Measurements from ENCODE around the gene HPS6. TPM values are rescaled to one million over a fixed set of nuclear protein-coding genes. Genes with fewer than 3 reads are reported as not detected.
A peak's percentile ranks its signal among the peaks of the same experiment; 100 is the strongest.

Gene HPS6
- total RNA-seq, 1 donor from 2014 or later = 25.4 TPM

DNA sequence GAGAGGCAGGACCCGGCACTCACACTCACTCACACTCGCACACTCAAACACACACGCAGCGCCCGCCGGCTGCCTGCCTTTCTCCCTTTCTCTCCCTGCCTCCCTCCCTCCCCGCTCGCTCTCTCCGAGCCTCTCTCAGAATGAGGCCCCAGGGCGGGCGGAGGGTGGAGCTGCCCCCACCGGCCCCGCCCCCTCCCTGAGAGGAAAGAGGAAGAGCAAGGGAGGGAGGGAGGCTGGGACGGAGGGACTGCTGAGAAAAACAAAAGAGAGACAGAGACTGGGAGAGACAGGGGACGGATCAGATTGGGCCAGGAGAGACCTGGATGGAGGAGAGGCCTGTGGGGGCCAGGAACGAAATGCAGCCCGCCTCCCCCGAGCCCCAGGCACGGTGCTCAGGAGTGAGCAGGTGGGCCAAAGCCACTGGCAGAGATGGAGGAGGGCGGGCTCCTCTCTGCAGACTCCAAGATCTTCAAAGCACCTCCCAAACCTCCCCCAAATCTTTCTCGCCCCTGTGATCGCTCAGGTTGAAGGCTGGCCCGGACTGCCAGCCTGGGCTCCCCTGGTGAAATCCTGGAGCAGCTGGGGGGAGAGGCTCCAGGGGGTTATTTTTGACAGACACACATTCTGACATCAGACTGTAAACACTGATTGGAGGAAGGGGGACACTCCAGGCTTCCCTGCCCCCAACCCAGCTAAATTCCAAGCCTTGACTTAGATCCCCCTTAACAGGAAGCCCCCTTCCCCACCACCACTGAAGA, 49.9 kb downstream of the HPS6 start:
- intact Hi-C loops (cut with micrococcal nuclease) = loop anchor here (5.0 to 10.0 kb wide), 2 partner anchors 277 to 420 kb away; partner anchors contain the start of gene FBXW4
- H3K4me3 Mint-ChIP-seq (ENCODE audit: low read depth) = peak overlapping the region; percentile 84

DNA sequence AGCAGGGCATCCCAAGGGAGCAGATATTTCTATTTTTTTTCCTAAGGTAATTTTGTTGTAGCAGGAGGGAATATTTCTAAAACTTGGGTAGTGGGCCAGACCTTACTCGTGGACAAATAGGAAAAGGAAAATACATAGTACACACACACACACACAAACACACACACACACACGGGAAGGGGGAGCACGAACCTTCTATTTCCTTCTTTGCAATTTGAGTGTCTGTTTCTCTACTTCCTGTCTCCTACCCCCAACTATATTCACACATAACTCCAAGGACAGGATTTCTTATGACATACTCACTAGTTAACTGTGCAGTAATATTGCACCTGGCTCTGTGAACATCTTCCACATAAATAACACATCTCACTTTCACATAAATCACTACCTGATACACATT, 50.6 kb downstream of the HPS6 start:
- no peaks in the 10 kb centered on the region for H3K27me3 Mint-ChIP-seq (ENCODE audit: low read depth)
- DNase-seq (ENCODE audit: low spot score) = no peak
- H3K4me3 Mint-ChIP-seq (ENCODE audit: low read depth) = peak overlapping the region; percentile 84
- peak overlapping the region; percentile 92 for H3K27ac Mint-ChIP-seq
- peaks cover 12% of the 10 kb centered on the region for H3K36me3 Mint-ChIP-seq (ENCODE audit: low read depth)
- peaks cover 59% of the 10 kb centered on the region for H3K4me1 Mint-ChIP-seq (ENCODE audit: low read depth)
- no peaks in the 10 kb centered on the region for H3K9me3 Mint-ChIP-seq
- intact Hi-C loops (cut with micrococcal nuclease) = loop anchor here (2.0 to 10.0 kb wide), 3 partner anchors 275 to 421 kb away; partner anchors contain the start of gene FBXW4

More for the DNA sequence above, 49.9 kb downstream of the HPS6 start:
- no peaks in the 10 kb centered on the region for H3K9me3 Mint-ChIP-seq
- peak; percentile 74 for DNase-seq (ENCODE audit: low spot score)
- H3K27ac Mint-ChIP-seq = peak overlapping the region; percentile 92
- H3K36me3 Mint-ChIP-seq (ENCODE audit: low read depth) = peaks cover 19% of the 10 kb centered on the region
- no peaks in the 10 kb centered on the region for H3K27me3 Mint-ChIP-seq (ENCODE audit: low read depth)
- peaks cover 59% of the 10 kb centered on the region for H3K4me1 Mint-ChIP-seq (ENCODE audit: low read depth)

DNA sequence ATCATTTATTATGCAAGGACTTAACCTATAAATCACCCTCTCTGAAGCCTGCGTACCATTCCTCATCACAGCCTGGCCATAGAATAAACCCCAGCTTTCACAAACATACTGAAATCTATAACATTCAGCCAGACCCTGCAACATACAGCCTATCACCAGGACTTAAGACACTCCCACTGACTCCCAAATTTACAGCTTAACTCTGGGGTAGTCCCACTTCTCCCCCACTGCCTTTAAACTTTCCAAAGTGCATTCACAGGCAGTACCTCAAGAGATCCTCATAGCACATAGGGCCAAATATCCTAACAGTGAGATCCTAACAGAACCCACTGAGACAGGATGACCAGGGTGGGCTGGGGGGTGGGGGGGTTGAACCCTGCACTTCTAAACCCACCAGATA, 51.5 kb downstream of the HPS6 start:
- intact Hi-C loops (cut with micrococcal nuclease) = loop anchor here (1.0 to 10.0 kb wide), 4 partner anchors 36 to 422 kb away; partner anchors contain the start of genes FBXW4 and NOLC1
- peak overlapping the region; percentile 43 for H3K4me3 Mint-ChIP-seq (ENCODE audit: low read depth)
- peak overlapping the region; percentile 92 for H3K27ac Mint-ChIP-seq
- peaks cover 8% of the 10 kb centered on the region for H3K36me3 Mint-ChIP-seq (ENCODE audit: low read depth)
- peaks cover 65% of the 10 kb centered on the region for H3K4me1 Mint-ChIP-seq (ENCODE audit: low read depth)
- H3K9me3 Mint-ChIP-seq = no peaks in the 10 kb centered on the region
- no peaks in the 10 kb centered on the region for H3K27me3 Mint-ChIP-seq (ENCODE audit: low read depth)
- DNase-seq (ENCODE audit: low spot score) = no peak

Other genes with a start within 250 kb of the HPS6 start
- gene OGA, start 246.9 kb upstream of the HPS6 start, total RNA-seq = 119 and 122 TPM in 2 replicates
- gene KCNIP2, start 221.5 kb upstream of the HPS6 start, total RNA-seq = 3.2 TPM in 2 replicates
- 19.1 and 25.5 TPM in 2 replicates for gene ARMH3, start 9.2 kb upstream of the HPS6 start, total RNA-seq
- gene LDB1, start 55.0 kb downstream of the HPS6 start, total RNA-seq = 71.8 and 74.8 TPM in 2 replicates
- gene PPRC1, start 67.7 kb downstream of the HPS6 start, total RNA-seq = 91.3 and 94.1 TPM in 2 replicates
- gene NOLC1, start 87.0 kb downstream of the HPS6 start, total RNA-seq = 195 and 196 TPM in 2 replicates
- not detected in 2 replicates for gene ELOVL3, start 160.9 kb downstream of the HPS6 start, total RNA-seq
- 0.30 and 0.46 TPM in 2 replicates for gene PITX3, start 176.2 kb downstream of the HPS6 start, total RNA-seq
- 47.9 and 49.2 TPM in 2 replicates for gene GBF1, start 180.2 kb downstream of the HPS6 start, total RNA-seq